K562 (cell line): Measurements from ENCODE around the gene IGLL1.

Experiments
- AFF4 ChIP-seq: sonication (generic); formaldehyde crosslinking; IDR thresholded peaks from 2 replicates; pipeline ENCODE4 v1.8.0; 2023; ENCODE audit warnings: mild to moderate bottlenecking, missing genetic modification reagents
- FOSL1 ChIP-seq: fragments of 200-800 bp; sonication (Bioruptor generic); conservative IDR thresholded peaks from 2 replicates; pipeline ENCODE4 v1.6.1; 2016; ENCODE audit warnings: missing genetic modification characterization, missing compliant biosample characterization
- KLF16 ChIP-seq: IDR thresholded peaks from 2 replicates; pipeline ENCODE4 v1.6.1; 2016; ENCODE audit warnings: antibody characterized with exemption
- ZNF280B ChIP-seq: fragments of 250-450 bp; sonication (Bioruptor Pico); IDR thresholded peaks from 2 replicates; pipeline ENCODE4 v1.5.1; 2021; ENCODE audit warnings: mild to moderate bottlenecking
- ZNF740 ChIP-seq, 3 experiments: fragments of 200-800 bp in 1 of 3; sonication (Bioruptor generic) in 1 of 3; sonication (generic) in 1 of 3; formaldehyde crosslinking in 1 of 3; IDR thresholded peaks; 2 replicates each; pipeline versions ENCODE4 v1.6.1 to v1.8.0; 2016 to 2022; ENCODE audit warnings: mild to moderate bottlenecking in 2 of 3, missing compliant biosample characterization in 2 of 3, missing genetic modification characterization in 2 of 3, missing genetic modification reagents in 1 of 3
- ZSCAN32 ChIP-seq: fragments of 450-650 bp; formaldehyde crosslinking; IDR thresholded peaks from 2 replicates; pipeline ENCODE4 v1.4.0; 2020; ENCODE audit warnings: mild to moderate bottlenecking, moderate library complexity

- TF ChIP-seq AFF4 (no peak), ZNF280B (no peak), ZSCAN32 (CRISPR knock-in tag) (no peak), ZNF740 (CRISPR knock-in tag; IDR thresholded peaks at IDR 0.05) (no peak), ZNF740 (tag; IDR thresholded peaks at IDR 0.05) (no peak), FOSL1 (no peak), KLF16 (no peak)
Observed at GRCh38 chr22:23529166-23530103, 50.7 kb downstream of the IGLL1 start.
